ENCODE data around the gene HSPB1.
"Not testable (repeated sequence)": the region's sequence is repeated elsewhere in the genome, so short reads cannot be mapped to it uniquely, and the experiment has no call there.

The HSPB1 gene

DNA sequence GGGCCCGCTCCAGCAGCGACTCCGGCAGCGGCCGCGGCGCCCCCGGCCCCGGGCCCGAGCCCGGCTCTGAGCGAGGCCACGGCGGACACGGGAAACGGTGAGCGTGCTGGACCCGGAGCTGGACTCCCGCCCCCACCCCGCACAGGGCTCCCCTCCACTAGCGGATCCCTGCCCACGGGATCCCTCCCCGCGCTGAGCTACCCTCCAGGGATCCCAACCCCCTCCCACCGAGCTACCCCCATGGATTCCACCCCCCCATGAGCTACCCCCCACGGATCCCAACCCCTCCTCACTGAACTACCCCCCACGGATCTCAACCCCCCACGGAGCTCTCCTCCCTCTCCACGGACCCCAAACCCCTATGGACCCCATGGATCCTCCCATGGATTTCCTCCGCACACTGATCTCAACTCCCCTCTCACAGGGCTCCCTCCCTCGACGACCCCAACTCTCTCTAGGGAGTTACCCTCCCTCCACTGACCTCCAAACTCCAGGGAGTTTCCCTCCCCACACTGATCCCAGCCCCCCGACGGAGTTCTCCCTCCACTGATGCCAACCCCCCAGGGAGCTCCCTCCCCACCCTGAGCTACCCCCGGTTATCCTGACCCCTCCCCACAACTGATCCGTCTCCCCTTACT, 20.6 kb upstream of the HSPB1 start:
- no peak for FAIRE-seq

DNA sequence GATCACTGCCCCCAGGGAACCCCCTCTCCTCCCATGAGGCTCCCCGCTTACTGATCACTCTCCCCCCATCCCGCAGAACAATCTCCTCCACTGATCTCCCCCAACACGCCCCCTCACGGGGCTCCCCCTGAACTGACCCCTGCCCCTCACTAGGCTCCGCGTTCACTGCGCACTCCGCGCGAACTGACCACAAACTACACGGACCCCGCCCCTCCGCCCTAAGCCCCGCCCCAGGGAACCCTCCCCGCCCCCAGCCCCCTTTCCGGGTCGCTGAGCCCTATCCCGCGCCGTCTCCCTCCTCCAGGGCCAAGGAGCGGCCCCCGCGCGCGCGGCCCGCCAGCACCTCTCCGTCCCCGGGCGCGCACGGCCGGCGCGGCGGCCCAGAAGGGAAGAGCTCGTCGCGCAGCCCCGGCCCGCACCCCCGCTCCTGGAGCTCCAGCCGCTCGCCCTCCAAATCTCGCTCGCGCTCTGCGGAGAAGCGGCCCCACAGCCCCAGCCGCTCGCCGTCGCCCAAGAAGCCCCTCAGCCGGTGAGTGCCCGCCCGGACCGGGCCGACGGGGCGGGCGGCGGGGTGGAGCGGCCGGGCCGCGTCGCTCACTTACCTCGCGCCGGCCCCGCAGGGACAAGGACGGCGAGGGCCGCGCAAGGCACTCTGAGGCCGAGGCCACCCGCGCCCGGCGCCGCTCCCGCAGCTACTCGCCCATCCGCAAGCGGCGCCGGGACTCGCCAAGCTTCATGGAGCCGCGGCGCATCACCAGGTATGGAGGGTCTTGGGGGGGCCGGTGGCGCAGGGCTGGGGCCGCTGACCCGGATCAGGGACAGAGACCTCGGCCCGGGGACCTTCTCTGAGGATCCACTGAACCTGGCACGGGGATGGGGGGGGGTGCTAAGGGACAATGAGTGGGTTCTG, 19.9 kb upstream of the HSPB1 start:
- FAIRE-seq = no peak

DNA sequence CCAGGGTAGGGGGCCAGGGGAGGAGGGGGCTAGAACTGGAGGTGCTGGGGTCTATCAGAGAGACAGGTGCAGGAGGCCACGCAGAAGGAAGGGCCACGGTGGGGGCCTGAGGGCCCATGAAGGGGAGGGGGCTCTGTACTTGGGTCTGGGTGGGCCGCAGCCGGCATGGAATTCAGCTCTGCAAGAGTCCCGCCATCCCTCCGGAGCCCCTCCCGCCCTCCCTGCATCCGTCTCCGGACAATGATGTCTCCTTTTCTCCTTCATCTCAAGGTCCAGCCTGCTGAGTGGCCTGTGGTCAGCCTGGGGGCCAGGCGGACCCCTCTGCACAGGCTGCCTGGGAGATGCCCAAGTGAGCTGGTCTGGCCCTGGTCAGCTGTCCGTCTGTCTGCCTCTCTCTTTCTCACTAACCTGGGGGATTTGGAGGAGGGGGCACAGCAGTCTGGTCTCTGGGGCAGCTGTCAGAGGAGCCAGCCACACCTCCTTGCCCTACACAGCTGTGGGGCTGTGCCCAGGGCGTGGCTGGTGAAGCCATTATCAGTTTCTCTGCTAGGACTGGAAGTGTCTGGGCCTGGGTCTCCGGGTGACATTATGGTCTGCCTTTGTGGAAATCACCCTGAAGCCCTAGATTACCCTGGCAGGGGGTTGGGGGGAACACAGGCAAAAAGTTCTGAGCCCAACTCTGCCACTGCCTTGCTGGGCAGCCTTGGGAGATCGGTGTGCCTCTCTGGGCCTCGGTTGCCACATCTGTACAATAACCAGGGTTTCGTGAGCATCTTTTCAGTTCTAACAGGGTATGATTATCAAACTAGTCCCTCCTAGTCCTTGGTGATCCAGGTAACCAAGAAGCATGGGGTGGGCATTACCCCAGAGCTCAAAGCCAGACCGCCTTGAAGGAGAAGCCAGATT, 19.0 kb upstream of the HSPB1 start:
- FAIRE-seq = no peak

DNA sequence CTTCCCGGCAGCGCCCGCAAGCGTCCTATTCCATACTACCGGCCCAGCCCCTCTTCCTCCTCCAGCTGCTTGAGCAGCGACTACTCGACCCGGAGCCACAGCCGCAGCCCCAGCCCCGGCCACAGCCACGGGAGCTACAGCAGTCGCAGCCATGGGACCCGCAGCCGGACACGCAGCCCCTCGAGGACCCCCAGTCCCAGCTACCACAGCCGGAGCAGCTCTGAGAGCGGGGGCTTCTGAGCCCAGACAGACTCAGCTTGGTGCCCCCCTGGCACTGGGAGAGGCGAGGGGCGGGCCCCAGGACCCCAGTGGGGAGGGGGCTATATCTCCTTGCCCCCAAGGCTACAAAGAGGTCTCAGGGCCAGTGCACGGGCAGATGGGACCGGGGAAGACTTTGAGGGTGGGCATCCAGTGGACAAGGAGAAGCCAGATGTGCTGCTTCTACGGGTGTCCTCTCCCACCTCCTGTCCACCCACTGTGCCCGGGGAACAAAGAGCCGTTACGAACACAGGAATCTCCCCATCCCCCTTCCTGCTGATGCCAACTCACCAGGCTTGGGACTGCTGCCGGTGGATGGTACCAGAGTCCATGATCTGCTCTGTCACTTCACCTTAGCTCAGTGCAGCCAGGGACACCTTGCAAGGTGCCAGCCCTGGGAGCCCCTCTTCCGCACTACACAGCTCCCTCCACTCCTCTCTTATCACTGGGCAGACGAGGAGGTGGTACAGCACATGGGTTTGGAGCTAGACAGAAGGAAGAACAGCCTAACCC, 16.7 kb upstream of the HSPB1 start:
- no peak for FAIRE-seq

DNA sequence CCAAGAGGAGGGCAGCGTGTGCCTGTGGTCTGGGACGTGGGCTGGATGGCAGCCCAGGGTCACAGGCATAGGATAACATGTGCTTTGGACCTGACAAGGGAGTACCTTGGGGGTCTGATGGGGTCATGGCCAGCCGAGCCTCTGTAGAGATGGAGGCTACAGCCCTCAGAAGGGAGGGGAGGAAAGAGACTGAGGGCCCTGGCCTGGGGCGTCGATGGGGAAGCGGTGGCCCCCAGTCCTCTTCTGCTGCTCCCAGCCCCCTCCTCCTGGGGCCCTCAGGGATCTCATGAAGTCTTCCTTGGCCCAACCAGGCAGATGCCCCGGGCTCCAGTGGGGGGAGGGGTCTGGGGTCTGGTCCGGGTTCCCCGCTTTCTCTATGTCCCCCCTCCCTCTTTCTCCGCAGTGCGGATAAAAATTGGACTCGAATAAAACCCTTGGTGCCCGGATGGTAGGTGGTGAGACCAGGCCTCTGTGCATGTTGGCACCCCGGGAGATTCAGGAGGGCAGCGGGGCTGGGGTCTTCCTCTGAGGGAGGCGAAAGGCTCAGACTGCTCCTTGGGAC, 15.6 kb upstream of the HSPB1 start:
- no peak for FAIRE-seq

DNA sequence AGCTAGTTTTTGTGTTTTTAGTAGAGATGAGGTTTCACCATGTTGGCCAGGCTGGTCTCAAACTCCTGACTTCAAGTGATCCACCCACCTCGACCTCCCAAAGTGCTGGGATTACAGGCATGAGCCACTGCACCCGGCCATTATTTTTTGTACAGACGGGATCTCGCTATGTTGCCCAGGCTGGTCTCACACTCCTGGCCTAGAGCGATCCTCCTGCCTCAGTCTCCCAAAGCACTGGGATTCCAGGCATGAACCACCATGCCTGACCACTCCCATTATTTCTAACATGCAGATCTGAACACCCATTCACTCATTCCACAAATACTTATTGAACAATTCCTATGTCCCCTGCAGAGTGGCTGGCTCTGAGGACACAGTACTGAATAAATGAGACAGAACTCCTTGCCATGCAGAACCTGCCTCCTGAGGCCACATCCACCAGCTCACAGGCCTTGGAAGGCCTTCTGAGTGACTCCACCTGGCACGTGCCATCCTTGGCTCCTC, 11.6 kb upstream of the HSPB1 start:
- not testable (repeated sequence) for FAIRE-seq

DNA sequence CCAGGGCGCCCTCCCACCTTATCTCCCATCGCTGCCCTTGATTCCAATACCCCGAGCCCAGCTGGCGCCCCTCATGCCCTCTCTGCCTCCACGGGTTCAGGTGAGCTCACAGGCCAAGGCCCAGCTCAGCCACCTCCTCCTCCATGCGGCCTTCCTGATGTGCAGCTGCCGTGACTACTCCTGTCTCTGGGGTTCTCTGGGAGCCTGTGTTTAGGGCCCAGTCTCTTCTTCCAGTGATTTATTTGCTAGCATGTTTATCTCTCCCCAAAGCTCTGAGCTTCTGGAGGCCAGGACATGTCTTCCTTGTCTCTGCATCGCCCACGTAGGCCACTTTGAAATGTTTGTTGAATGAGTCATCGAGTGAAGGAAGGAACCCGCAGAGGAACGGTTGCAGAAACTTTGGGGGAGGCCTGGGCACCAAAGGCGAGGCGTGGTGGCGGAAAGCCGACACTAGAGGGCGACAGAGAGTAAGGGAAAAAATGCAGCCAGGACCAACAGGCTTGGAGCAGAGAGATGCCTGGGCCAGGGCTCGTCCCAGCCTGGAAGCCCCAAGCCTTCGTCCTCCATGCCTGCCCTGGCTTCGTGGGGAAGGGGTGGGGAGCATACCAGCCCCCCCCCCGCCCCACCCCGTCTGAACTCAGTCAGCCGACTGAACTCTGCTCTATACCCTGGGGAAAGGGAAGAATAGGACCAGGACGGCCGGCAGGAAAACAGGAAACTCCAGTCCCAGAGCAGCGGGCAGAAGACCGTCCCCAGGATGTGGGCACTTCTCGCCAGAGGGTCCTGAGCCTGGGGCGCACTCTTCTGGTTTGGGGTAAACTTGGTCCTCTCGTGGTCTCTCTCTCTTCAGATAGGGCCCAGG, 10.9 kb upstream of the HSPB1 start:
- FAIRE-seq = peak; percentile 95

DNA sequence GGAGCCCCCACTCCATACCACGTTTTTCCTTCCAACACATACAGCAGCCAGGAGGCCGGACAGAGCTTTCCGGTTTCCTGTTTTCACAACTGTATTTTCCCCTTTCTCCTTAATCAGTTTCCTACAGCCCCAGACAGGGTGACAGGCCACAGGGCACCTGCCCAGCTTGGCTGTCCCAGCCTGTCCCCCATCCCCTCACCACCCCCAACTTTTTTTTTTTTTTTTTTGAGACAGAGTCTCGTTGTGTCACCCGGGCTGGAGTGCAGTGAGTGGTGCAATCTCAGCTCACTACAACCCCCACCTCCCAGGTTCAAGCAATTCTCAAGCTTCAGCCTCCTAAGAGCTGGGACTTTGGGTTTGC, 10.3 kb upstream of the HSPB1 start:
- no peak for FAIRE-seq

DNA sequence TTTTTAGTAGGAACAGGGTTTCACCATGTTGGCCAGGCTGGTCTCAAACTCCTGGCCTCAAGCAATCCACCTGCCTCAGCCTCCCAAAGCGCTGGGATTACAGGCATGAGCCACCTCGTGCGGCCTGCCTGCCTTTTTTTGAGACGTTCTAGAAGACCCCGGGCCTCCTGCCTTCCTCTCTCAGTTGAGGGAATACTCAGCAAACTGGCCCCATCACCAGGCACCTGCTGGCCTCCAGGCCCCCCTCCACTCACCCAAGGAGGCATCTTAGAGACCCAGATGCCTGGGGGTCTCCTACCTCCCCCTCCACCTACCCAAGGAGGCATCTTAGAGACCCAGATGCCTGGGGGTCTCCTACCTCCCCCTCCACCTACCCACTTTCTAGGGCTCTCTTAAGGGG, 9.6 kb upstream of the HSPB1 start:
- not testable (repeated sequence) for FAIRE-seq

DNA sequence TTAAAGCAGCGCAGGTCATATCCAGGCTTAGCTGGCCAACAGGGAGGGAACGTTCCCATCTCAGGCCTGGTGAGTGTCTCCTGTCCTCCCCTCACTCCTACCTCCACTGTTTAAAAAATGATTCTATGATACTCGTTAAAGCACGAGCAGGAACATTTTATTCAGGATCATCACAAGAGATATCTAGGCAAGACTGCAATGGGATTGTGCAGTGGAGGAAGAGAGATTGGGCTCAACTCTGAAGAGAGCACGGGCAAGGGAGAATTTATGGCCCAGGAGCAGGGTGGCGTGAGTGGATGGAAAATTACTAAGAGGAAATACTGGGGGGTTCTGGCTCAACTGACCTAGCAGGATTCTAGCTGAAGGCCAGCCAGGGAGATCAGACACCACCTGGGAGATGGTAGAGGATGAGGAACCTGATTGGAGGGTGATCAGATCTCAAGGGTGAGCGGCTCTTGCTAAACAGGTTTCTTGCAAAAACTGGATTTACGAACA, 9.0 kb upstream of the HSPB1 start:
- FAIRE-seq = no peak

DNA sequence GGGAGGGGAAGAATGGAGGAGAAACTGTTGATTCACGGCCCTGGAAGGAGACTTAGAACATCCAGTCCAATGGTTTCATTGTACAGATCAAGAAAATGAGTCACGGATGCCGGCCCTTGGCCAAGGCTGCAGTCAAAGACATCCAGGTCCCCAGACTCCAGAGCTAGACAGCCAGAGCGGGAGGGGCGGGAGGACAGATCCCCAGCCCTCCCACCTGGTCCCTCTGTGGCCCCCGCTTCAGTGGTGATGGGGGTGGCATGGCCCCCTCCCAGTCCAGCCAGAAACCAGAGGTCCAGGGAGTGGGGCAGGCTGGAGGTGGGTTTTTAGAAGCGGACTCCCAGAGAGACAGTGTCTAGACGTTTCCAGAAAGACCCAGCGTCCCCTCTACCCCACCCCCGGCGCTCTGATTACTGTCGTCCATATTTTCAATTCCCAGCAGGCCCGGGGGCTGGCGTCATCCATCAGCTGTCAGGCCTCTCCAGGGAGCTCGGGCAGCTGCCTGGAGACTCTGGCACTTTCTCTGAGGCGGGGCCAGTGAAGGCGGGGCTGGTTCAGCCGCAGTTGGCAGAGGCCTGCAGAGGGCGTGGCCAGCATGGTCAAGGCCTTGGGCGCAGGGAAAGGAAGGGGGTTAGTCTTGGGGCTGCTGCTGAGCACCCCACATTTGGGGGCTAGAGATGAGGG, 8.0 kb upstream of the HSPB1 start:
- peak; percentile 84 for FAIRE-seq

DNA sequence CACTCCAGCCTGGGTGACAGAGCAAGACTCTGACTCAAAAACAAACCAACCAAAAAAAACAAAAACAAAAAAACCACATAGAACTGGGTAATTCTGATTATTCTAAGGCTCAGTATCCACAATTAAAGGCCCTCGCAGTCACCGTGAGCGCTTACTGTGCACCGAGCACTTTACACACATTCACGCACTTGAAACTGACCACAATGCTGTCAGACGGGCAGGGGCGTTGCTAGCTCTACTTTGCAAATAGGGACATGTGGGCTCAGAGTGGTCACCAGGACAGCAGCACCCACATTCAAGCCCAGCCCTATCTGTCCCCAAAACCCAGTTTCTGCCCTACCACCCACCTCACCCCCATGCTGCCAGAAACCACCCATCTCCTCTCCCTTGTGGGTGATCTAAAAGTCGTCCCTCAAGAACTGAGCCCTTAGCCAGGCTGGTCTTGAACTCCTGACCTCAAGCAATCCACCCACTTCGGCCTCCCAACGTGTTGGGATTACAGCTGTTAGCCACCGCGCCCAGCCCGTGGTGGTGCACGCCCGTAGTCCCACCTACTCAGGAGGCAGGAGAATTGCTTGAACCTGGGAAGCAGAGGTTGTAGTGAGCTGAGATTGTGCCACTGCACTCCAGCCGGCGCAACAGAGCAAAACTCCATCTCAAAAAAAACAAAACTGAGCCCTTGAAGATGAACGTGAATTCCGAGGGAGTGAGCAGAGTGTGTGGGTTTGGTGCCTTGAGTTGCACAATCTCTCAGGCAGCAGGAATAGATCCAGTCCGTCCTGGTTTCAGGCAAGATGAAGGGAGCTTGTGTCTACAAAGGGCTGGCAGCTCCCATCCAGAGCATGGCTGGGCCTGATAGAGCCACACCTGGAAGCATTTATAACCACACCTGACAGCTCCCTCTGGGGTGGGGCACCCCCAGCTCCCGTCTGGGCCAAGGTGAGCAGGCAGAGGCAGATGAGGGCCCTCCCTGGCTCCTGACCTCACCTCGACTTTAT, 5.4 kb upstream of the HSPB1 start:
- FAIRE-seq = no peak

DNA sequence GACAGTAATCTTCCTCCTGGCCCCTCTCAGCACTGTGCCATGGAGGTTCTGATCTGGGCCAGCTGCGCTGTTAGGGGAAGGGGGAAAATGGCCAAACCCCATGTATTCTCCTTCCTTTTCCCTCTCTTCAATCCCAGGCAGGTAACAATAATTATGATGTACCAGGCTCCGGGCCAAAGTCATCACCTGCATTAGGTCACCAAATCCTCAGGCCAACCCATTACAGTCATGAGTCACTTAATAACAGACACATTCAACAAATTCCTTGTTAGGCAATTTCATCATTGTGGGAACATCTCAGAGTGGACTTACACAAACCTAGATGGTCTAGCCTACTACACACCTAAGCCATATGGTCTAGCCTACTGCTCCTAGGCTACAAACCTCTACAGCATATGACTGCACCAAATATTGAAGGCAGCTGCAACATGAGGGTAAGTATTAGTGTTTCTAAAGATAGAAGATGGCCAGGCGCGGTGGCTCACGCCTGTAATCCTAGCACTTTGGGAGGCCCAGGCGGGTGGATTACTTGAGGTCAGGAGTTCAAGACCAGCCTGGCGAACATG, 2.2 kb upstream of the HSPB1 start:
- no peak for FAIRE-seq

DNA sequence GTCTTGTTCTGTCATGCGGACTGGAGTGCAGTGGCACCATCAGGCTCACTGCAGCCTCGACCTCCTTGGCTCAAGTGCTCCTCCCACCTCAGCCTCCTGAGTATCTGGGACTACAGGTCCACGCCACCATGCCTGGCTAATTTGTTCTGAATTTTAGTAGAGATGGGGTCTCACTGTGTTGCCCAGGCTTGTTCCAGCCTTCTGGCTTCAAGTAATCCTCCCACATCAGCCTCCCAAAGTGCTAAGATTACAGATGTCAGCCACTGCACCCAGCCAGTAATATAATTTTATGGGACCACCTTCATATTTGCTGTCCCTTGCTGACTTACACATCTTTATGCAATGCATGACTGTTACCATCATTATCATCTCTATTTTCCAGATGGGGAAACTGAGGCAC, 1.5 kb upstream of the HSPB1 start:
- no peak for FAIRE-seq

DNA sequence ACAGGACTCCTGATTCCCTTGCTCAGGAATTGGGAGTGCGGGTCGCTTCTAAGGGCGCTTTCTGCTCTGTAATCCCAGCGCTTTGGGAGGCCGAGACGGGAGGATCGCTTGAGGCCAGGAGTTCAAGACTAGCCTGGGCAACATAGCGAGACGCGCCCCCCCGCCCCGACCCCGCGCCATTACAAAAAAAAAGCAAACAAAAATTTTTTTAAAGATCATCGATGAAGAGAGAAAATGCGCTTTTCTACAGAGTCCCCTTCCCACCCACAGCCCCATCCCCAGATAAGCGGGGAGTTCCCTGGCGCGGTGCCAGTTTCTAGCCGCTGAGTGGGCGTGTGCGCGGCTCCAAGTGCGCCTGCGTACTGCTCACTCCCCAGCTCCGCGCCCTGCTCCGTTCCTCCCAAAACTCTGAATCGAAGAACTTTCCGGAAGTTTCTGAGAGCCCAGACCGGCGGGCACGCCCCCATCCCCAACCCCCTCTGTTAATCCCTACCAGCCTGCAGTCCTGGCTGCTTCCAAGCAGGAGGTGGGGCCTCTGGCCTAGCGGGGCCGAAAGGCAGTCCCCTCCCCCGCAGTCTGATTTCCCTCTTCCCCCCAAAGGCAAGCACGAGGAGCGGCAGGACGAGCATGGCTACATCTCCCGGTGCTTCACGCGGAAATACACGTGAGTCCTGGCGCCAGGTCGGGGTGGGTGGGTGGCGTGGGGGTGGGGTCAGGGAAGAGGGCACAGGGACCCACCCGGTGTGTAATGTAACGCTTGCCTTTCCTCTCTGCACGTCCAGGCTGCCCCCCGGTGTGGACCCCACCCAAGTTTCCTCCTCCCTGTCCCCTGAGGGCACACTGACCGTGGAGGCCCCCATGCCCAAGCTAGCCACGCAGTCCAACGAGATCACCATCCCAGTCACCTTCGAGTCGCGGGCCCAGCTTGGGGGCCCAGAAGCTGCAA, 1.0 kb downstream of the HSPB1 start:
- peak; percentile 93 for FAIRE-seq

DNA sequence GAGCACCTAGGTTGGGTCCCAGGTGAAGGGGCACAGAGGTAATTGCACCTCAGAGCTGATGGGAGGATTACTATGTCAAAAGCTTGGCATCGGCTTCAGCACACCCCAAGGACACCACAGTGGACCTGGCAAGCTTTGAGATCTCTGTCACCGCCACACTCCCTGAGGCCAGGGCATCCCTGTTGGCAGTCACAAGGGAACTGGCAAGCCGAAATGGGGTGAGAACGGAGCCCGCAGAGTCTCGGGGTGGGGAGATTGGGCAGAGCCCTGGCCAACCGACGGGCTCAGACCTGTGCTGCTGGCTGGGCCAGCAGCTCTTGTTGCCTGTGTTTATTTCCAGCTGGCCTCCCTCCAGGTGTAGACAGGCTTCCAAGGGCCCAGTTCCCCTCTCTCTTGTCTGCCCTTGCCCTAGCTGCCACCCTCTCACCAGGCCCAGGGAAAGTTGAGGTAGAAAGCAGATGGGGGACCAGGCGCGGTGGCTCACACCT, 2.5 kb downstream of the HSPB1 start:
- no peak for FAIRE-seq

DNA sequence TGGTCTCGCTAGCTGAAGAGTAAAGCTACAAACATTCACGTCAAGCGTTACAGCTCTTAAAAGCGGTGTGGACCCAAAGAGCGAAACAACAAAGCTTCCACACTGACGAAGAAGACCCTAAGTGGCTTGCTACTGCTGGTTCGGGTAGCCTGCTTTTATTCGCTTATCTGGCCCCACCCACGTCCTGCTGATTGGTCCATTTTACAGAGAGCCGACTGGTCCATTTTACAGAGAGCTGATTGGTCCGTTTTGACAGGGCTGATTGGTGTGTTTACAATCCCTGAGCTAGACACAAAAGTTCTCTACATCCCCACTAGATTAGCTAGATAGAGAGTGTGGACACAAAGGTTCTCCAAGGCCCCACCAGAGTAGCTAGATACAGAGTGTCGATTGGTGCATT, 6.4 kb downstream of the HSPB1 start:
- FAIRE-seq = not testable (repeated sequence)

All from G401.6 (cell line).